Caco-2 (cell line): Measurements from ENCODE around the gene KANSL3. TPM values are rescaled to one million over a fixed set of nuclear protein-coding genes. Genes with fewer than 3 reads are reported as not detected.
"Not testable (repeated sequence)": the region's sequence is repeated elsewhere in the genome, so short reads cannot be mapped to it uniquely, and the experiment has no call there.

Experiments
- BruUV-seq: library from RNA; stranded (reverse); fragments of 400-500 nt; replicated peaks from 2 replicates; lab custom pipeline; 2021; lab: Mats Ljungman, UMichigan
- CTCF ChIA-PET: fragments of 300-600 bp; sonication (Branson Sonifier 250); formaldehyde crosslinking; loops from one replicate; lab custom pipeline; 2022; ENCODE audit warnings: antibody characterized with exemption; lab: Charles Lee
- POLR2A ChIA-PET: fragments of 300-600 bp; sonication (Branson Sonifier 250); formaldehyde crosslinking; loops from one replicate; lab custom pipeline; 2022; ENCODE audit warnings: antibody characterized with exemption; lab: Charles Lee
- DNase-seq, 2 experiments: peaks; one replicate each; pipeline versions ENCODE4 v3.0.0 to v3.0.0-alpha.2; 2020 to 2022
- H3K27me3 ChIP-seq: replicated peaks from 2 replicates; pipeline ENCODE4 v1.6.0; 2011; ENCODE audit warnings: low read length; ENCODE audit not compliant: control insufficient read depth, insufficient read depth
- H3K36me3 ChIP-seq: 2 replicates; pipeline ENCODE4 v1.5.1; 2011; ENCODE audit warnings: low read length; ENCODE audit not compliant: control insufficient read depth, insufficient read depth
- H3K4me1 ChIP-seq: fragments of 250-450 bp; sonication (Bioruptor Pico); 2 replicates; pipeline ENCODE4 v1.5.1; 2020; ENCODE audit warnings: mild to moderate bottlenecking
- H3K4me3 ChIP-seq: 2 replicates; pipeline ENCODE4 v1.5.1; 2011; ENCODE audit warnings: low read depth, mild to moderate bottlenecking, control low read depth, low read length
- H3K9me3 ChIP-seq: fragments of 250-450 bp; sonication (Bioruptor Pico); 2 replicates; pipeline ENCODE4 v1.5.1; 2020; ENCODE audit warnings: mild to moderate bottlenecking, moderate library complexity
- H3K27ac Mint-ChIP-seq: one replicate; pipeline ENCODE4 v1.8.0; 2022; ENCODE audit warnings: mixed read lengths; ENCODE audit not compliant: unreplicated experiment
- H3K27me3 Mint-ChIP-seq: one replicate; pipeline ENCODE4 v1.8.0; 2022; ENCODE audit warnings: mixed read lengths; ENCODE audit not compliant: insufficient read depth, unreplicated experiment
- H3K36me3 Mint-ChIP-seq: one replicate; pipeline ENCODE4 v1.8.0; 2022; ENCODE audit warnings: mild to moderate bottlenecking, mixed read lengths; ENCODE audit not compliant: insufficient read depth, unreplicated experiment
- H3K4me1 Mint-ChIP-seq: one replicate; pipeline ENCODE4 v1.8.0; 2022; ENCODE audit warnings: low read depth, mixed read lengths; ENCODE audit not compliant: unreplicated experiment
- H3K4me3 Mint-ChIP-seq: one replicate; pipeline ENCODE4 v1.8.0; 2022; ENCODE audit warnings: mild to moderate bottlenecking, moderate library complexity, mixed read lengths; ENCODE audit not compliant: unreplicated experiment
- H3K9me3 Mint-ChIP-seq: one replicate; pipeline ENCODE4 v1.8.0; 2022; ENCODE audit warnings: mixed read lengths; ENCODE audit not compliant: unreplicated experiment
- CTCF ChIP-seq, 2 experiments: fragments of 200-600 bp in 1 of 2; IDR thresholded peaks; 1 replicate in 1 of 2; 2 replicates in 1 of 2; pipeline versions ENCODE4 v1.5.1 to v1.8.0; 2011 to 2022; ENCODE audit warnings: antibody characterized with exemption in 1 of 2, control low read depth in 1 of 2, inconsistent platforms in 1 of 2, low read depth in 1 of 2, low read length in 1 of 2, mild to moderate bottlenecking in 1 of 2, moderate library complexity in 1 of 2; ENCODE audit not compliant: insufficient read depth in 1 of 2, severe bottlenecking in 1 of 2, unreplicated experiment in 1 of 2
- intact Hi-C: fragments of 100-400 bp; cut with micrococcal nuclease; formaldehyde crosslinking; loops from one replicate; pipeline ENCODE4 v1.10.0; 2022; ENCODE audit not compliant: unreplicated experiment
- total RNA-seq: library from RNA; stranded (reverse); gene quantifications from 2 replicates; pipeline ENCODE4 v1.2.3, GENCODE V29; 2022

KANSL3 gene
- total RNA-seq, 1 experiment from 2014 or later: 48.6 TPM

- peak; percentile 89 to 93 for DNase-seq
- peak overlapping the region; percentile 16; the same call in 1 of the 2 replicates for H3K4me3 ChIP-seq
- peaks cover 18% of the 10 kb centered on the region for H3K4me1 ChIP-seq
- ChIA-PET POLR2A (interaction anchor here (0.5 kb wide), 1 partner anchor 349 kb away, joined by 3 read pairs; no protein-coding TSS in a partner anchor), CTCF (no interaction called here)
- H3K27ac Mint-ChIP-seq: peak overlapping the region; percentile 87
- H3K9me3 Mint-ChIP-seq: peaks cover 9% of the 10 kb centered on the region
- TF ChIP-seq CTCF (IDR thresholded peaks at IDR 0.05; ENCODE audit: insufficient read depth in 1 of 2, low read depth in 1 of 2, low read length in 1 of 2, severe bottlenecking in 1 of 2, unreplicated experiment in 1 of 2): no peak
- H3K36me3 Mint-ChIP-seq: peaks cover 17% of the 10 kb centered on the region
- peaks cover 16% of the 10 kb centered on the region for H3K4me1 Mint-ChIP-seq
- peaks cover 7% of the 10 kb centered on the region for H3K9me3 ChIP-seq
- intact Hi-C loops: loop anchor here (1.0 to 2.0 kb wide), 2 partner anchors 20 to 24 kb away; partner anchors contain the start of gene ARID5A
- BruUV-seq: TSS peak; percentile 80
- H3K27me3 ChIP-seq: no peaks in the 10 kb centered on the region
- no peaks in the 10 kb centered on the region for H3K27me3 Mint-ChIP-seq
- peak overlapping the region; percentile 66 for H3K4me3 Mint-ChIP-seq
- no peaks in the 10 kb centered on the region for H3K36me3 ChIP-seq
These were observed 81.4 kb downstream of the KANSL3 start for GRCh38 chr2:96556441-96557330.

- DNase-seq: peak in 1 of 2 experiments; percentile 13
- Mint-ChIP-seq H3K27ac (peak overlapping the region; percentile 48), H3K4me3 (peak overlapping the region; percentile 29), H3K9me3 (peaks cover 9% of the 10 kb centered on the region), H3K4me1 (peaks cover 16% of the 10 kb centered on the region), H3K27me3 (no peaks in the 10 kb centered on the region), H3K36me3 (peaks cover 17% of the 10 kb centered on the region)
- Histone ChIP-seq H3K4me1 (peaks cover 18% of the 10 kb centered on the region), H3K9me3 (peaks cover 7% of the 10 kb centered on the region), H3K4me3 (no peak overlapping the region), H3K36me3 (no peaks in the 10 kb centered on the region), H3K27me3 (no peaks in the 10 kb centered on the region)
- no TSS peak for BruUV-seq
- intact Hi-C loops: no loop called here
- ChIA-PET CTCF (interaction anchor here (0.6 kb wide), 1 partner anchor 238 kb away, joined by 3 read pairs; no protein-coding TSS in a partner anchor), POLR2A (no interaction called here)
- TF ChIP-seq CTCF (IDR thresholded peaks at IDR 0.05; ENCODE audit: insufficient read depth in 1 of 2, low read depth in 1 of 2, low read length in 1 of 2, severe bottlenecking in 1 of 2, unreplicated experiment in 1 of 2): no peak
These were observed 82.9 kb downstream of the KANSL3 start for GRCh38 chr2:96555146-96555610.

- peak; percentile 46 to 64 for DNase-seq
- peaks cover 9% of the 10 kb centered on the region for H3K9me3 Mint-ChIP-seq
- H3K27ac Mint-ChIP-seq: peak overlapping the region; percentile 48
- intact Hi-C loops: no loop called here
- no peaks in the 10 kb centered on the region for H3K36me3 ChIP-seq
- TF ChIP-seq CTCF (IDR thresholded peaks at IDR 0.05; ENCODE audit: insufficient read depth in 1 of 2, low read depth in 1 of 2, low read length in 1 of 2, severe bottlenecking in 1 of 2, unreplicated experiment in 1 of 2): peak; percentile 79 to 88
- H3K27me3 ChIP-seq: no peaks in the 10 kb centered on the region
- no peak overlapping the region for H3K4me3 ChIP-seq
- peak overlapping the region; percentile 29 for H3K4me3 Mint-ChIP-seq
- BruUV-seq: no TSS peak
- H3K4me1 ChIP-seq: peaks cover 18% of the 10 kb centered on the region
- H3K4me1 Mint-ChIP-seq: peaks cover 16% of the 10 kb centered on the region
- POLR2A ChIA-PET: no interaction called here
- no peaks in the 10 kb centered on the region for H3K27me3 Mint-ChIP-seq
- CTCF ChIA-PET: interaction anchor here (0.6 to 1.2 kb wide), 14 partner anchors 10 to 346 kb away, joined by 3 to 8 read pairs (median 3); partner anchors contain the start of genes ANKRD39, ARID5A and STARD7
- H3K9me3 ChIP-seq: peaks cover 7% of the 10 kb centered on the region
- peaks cover 17% of the 10 kb centered on the region for H3K36me3 Mint-ChIP-seq
These were observed 83.6 kb downstream of the KANSL3 start for GRCh38 chr2:96554293-96555145.

GRCh38 chr2:96553957-96554292 is 84.2 kb downstream of the KANSL3 start:
- H3K4me3 ChIP-seq, H3K27ac Mint-ChIP-seq, H3K4me3 Mint-ChIP-seq, DNase-seq, H3K36me3 ChIP-seq, H3K27me3 ChIP-seq, H3K9me3 ChIP-seq, intact Hi-C loops, POLR2A ChIA-PET, H3K27me3 Mint-ChIP-seq, H3K9me3 Mint-ChIP-seq, BruUV-seq: not testable (repeated sequence)
- CTCF ChIA-PET: interaction anchor here (0.6 to 1.2 kb wide), 13 partner anchors 9 to 345 kb away, joined by 3 to 8 read pairs (median 3); partner anchors contain the start of genes ANKRD39, ARID5A and STARD7
- H3K4me1 Mint-ChIP-seq: peaks cover 16% of the 10 kb centered on the region
- H3K36me3 Mint-ChIP-seq: peaks cover 17% of the 10 kb centered on the region
- peaks cover 18% of the 10 kb centered on the region for H3K4me1 ChIP-seq
